OCI-LY3 (cell line): ENCODE data around the gene SNRPD2.
"Not testable (repeated sequence)": the region's sequence is repeated elsewhere in the genome, so short reads cannot be mapped to it uniquely, and the experiment has no call there.

Experiments used
- H2AFZ ChIP-seq: fragments of 200-600, 300-600 bp; shearing (Covaris generic); 2 replicates; pipeline ENCODE4 v1.6.0; 2014; ENCODE audit warnings: antibody characterized with exemption, low read depth, low read length
- H3K27ac ChIP-seq: fragments of 200-600, 300-600 bp; sonication (generic); 2 replicates; pipeline ENCODE4 v1.5.1; 2014; ENCODE audit warnings: mild to moderate bottlenecking, low read length, moderate library complexity, mixed read lengths
- H3K27me3 ChIP-seq: fragments of 200-600, 300-600 bp; sonication (generic); 2 replicates; pipeline ENCODE4 v1.6.1; 2014; ENCODE audit warnings: low read depth, low read length, mixed read lengths
- H3K36me3 ChIP-seq: fragments of 200-600, 300-600 bp; sonication (generic); replicated peaks from 2 replicates; pipeline ENCODE3; 2014; ENCODE audit warnings: low read depth, low read length, mixed read lengths
- H3K4me1 ChIP-seq: fragments of 300-600, 200-600 bp; sonication (generic); 2 replicates; pipeline ENCODE4 v1.6.1; 2014; ENCODE audit warnings: low read length, mixed read lengths
- H3K4me2 ChIP-seq: fragments of 200-600, 300-600 bp; sonication (generic); 2 replicates; pipeline ENCODE4 v1.6.1; 2014; ENCODE audit warnings: low read length, mixed read lengths
- H3K4me3 ChIP-seq: fragments of 300-600, 200-600 bp; sonication (generic); 2 replicates; pipeline ENCODE4 v1.5.1; 2014; ENCODE audit warnings: antibody characterized with exemption, mild to moderate bottlenecking, low read length, moderate library complexity
- H3K79me2 ChIP-seq: fragments of 300-600, 200-600 bp; shearing (Covaris generic); 2 replicates; pipeline ENCODE4 v1.6.1; 2014; ENCODE audit warnings: mild to moderate bottlenecking, low read length, mixed read lengths
- H3K9ac ChIP-seq: fragments of 300-600, 200-600 bp; shearing (Covaris generic); 2 replicates; pipeline ENCODE4 v1.6.0; 2014; ENCODE audit warnings: mild to moderate bottlenecking, low read length, moderate library complexity
- H3K9me3 ChIP-seq: fragments of 200-600, 300-600 bp; shearing (Covaris generic); 2 replicates; pipeline ENCODE4 v1.6.1; 2014; ENCODE audit warnings: low read length, mixed read lengths; ENCODE audit not compliant: insufficient read depth
- H4K20me1 ChIP-seq: fragments of 200-600, 300-600 bp; sonication (generic); 2 replicates; pipeline ENCODE4 v1.6.1; 2016; ENCODE audit warnings: low read length, mixed read lengths; ENCODE audit not compliant: insufficient read depth
- CTCF ChIP-seq: fragments of 200-600, 300-600 bp; sonication (generic); IDR thresholded peaks from 2 replicates; pipeline ENCODE4 v1.5.1; 2014; ENCODE audit warnings: antibody characterized with exemption, low read length, low read depth
- EZH2phosphoT487 ChIP-seq: fragments of 200-600 bp; shearing (Covaris generic); IDR thresholded peaks from 2 replicates; pipeline ENCODE4 v1.6.1; 2018; ENCODE audit warnings: antibody characterized with exemption, mixed run types, low read depth

The SNRPD2 gene

GRCh38 chr19:45730368-45731288 is 38.9 kb upstream of the SNRPD2 start, which contains the start of gene FBXO46:
Gene FBXO46, minus strand, starts transcription at chr19:45730896. Its CDS starts 17,401 bp downstream, at chr19:45713495.
- Histone ChIP-seq H3K4me1 (peaks cover 6% of the 10 kb centered on the region), H3K79me2 (peaks cover 51% of the 10 kb centered on the region), H3K9me3 (no peaks in the 10 kb centered on the region), H3K4me2 (peak within 1 kb of the TSS; percentile 81), H3K27me3 (no peaks in the 10 kb centered on the region), H4K20me1 (0 out of 2 replicates have a peak, but pooled peaks cover 7% of the 10 kb centered on the region), H2AFZ (peak within 1 kb of the TSS; percentile 22), H3K4me3 (peak within 1 kb of the TSS; percentile 89), H3K9ac (peak within 1 kb of the TSS; percentile 97), H3K36me3 (no peaks in the 10 kb centered on the region), H3K27ac (peak within 1 kb of the TSS; percentile 55)
- TF ChIP-seq CTCF = peak; percentile 55
- no peak for TF ChIP-seq EZH2phosphoT487

GRCh38 chr19:45729800-45730290 is 38.1 kb upstream of the SNRPD2 start:
- Histone ChIP-seq H2AFZ (no peak overlapping the region), H3K27ac (peak overlapping the region; percentile 55; the same call in 1 of the 2 replicates)

GRCh38 chr19:45728683-45729082 is 36.9 kb upstream of the SNRPD2 start:
- not testable (repeated sequence) for H3K27me3 ChIP-seq, H3K27ac ChIP-seq, H2AFZ ChIP-seq, H3K4me1 ChIP-seq, H3K4me3 ChIP-seq, H3K36me3 ChIP-seq, H3K9ac ChIP-seq, H3K9me3 ChIP-seq, H3K4me2 ChIP-seq
- Histone ChIP-seq H4K20me1 (peaks cover 11% of the 10 kb centered on the region; the same call in 1 of the 2 replicates), H3K79me2 (peaks cover 70% of the 10 kb centered on the region)

More at GRCh38 chr19:45729800-45730290, 38.1 kb upstream of the SNRPD2 start:
- H3K4me1 ChIP-seq = peaks cover 6% of the 10 kb centered on the region
- peak overlapping the region; percentile 97 for H3K9ac ChIP-seq
- H3K9me3 ChIP-seq = no peaks in the 10 kb centered on the region
- H3K27me3 ChIP-seq = no peaks in the 10 kb centered on the region
- TF ChIP-seq EZH2phosphoT487 = no peak
- no peak for TF ChIP-seq CTCF
- peaks cover 59% of the 10 kb centered on the region for H3K79me2 ChIP-seq
- no peaks in the 10 kb centered on the region for H3K36me3 ChIP-seq
- peak overlapping the region; percentile 89 for H3K4me3 ChIP-seq
- 0 out of 2 replicates have a peak, but pooled peaks cover 7% of the 10 kb centered on the region for H4K20me1 ChIP-seq
- H3K4me2 ChIP-seq = peak overlapping the region; percentile 81

GRCh38 chr19:45720065-45720464 is 28.3 kb upstream of the SNRPD2 start:
- H3K27me3 ChIP-seq, H4K20me1 ChIP-seq, H3K9me3 ChIP-seq, H3K27ac ChIP-seq, H3K4me3 ChIP-seq, H3K4me2 ChIP-seq, H2AFZ ChIP-seq, H3K9ac ChIP-seq: not testable (repeated sequence)
- peaks cover 17% of the 10 kb centered on the region for H3K4me1 ChIP-seq
- H3K79me2 ChIP-seq = peaks cover 67% of the 10 kb centered on the region
- H3K36me3 ChIP-seq = peaks cover 27% of the 10 kb centered on the region
